ENCODE results near the gene CTSZ.

- TF ChIP-seq EP300 (IDR thresholded peaks at IDR 0.05; ENCODE audit: low read depth): no peak
- no peak for TF ChIP-seq CTCF (IDR thresholded peaks at IDR 0.05)
- no peak for TF ChIP-seq POLR2A (IDR thresholded peaks at IDR 0.05)
- no peak for TF ChIP-seq POLR2AphosphoS5 (IDR thresholded peaks at IDR 0.05)
Observed at GRCh38 chr20:59016795-59017492, 9.9 kb upstream of the CTSZ start.

Data from transverse colon (tissue), 4 donors.